OCI-LY7 (cell line): ENCODE measurements around the gene EIF3L. TPM values are rescaled to one million over a fixed set of nuclear protein-coding genes. Genes with fewer than 3 reads are reported as not detected.

Experiments
- BruUV-seq: library from RNA; stranded (reverse); fragments of 400-500 nt; replicated peaks from 2 replicates; lab custom pipeline; 2021; lab: Mats Ljungman, UMichigan
- CTCF ChIA-PET: fragments of 300-600 bp; sonication (Branson Sonifier 250); formaldehyde crosslinking; loops from one replicate; lab custom pipeline; 2022; ENCODE audit warnings: antibody characterized with exemption; ENCODE audit not compliant: unreplicated experiment; lab: Charles Lee
- POLR2A ChIA-PET: fragments of 300-600 bp; sonication (Branson Sonifier 250); formaldehyde crosslinking; loops from one replicate; lab custom pipeline; 2022; ENCODE audit warnings: antibody characterized with exemption; lab: Charles Lee
- DNase-seq: peaks from one replicate; pipeline ENCODE4 v3.0.0-alpha.2; 2015; ENCODE audit warnings: low spot score
- H2AFZ ChIP-seq: fragments of 200-600 bp; sonication (generic), shearing (Covaris generic); 2 replicates; pipeline ENCODE4 v1.6.1; 2014; ENCODE audit warnings: mild to moderate bottlenecking, antibody characterized with exemption, low read length, moderate library complexity
- H3K27ac ChIP-seq: fragments of 200-600 bp; sonication (generic); 2 replicates; pipeline ENCODE4 v1.5.1; 2014; ENCODE audit warnings: mixed run types, low read depth, mild to moderate bottlenecking, moderate library complexity, low read length, inconsistent platforms; ENCODE audit not compliant: poor library complexity, severe bottlenecking
- H3K36me3 ChIP-seq: fragments of 200-600 bp; sonication (generic); 2 replicates; pipeline ENCODE4 v1.6.1; 2014; ENCODE audit warnings: mild to moderate bottlenecking, antibody characterized with exemption, low read length, moderate library complexity, mixed read lengths; ENCODE audit not compliant: insufficient read depth
- H3K4me1 ChIP-seq: fragments of 200-600 bp; sonication (generic); 2 replicates; pipeline ENCODE4 v1.5.1; 2014; ENCODE audit warnings: mild to moderate bottlenecking, low read length; ENCODE audit not compliant: insufficient read depth, poor library complexity, severe bottlenecking
- H3K4me2 ChIP-seq: fragments of 200-600 bp; sonication (generic); 2 replicates; pipeline ENCODE4 v1.6.1; 2014; ENCODE audit warnings: mild to moderate bottlenecking, low read length
- H3K4me3 ChIP-seq: fragments of 200-600 bp; sonication (generic); 2 replicates; pipeline ENCODE4 v1.5.1; 2014; ENCODE audit warnings: mild to moderate bottlenecking, low read depth, low read length; ENCODE audit not compliant: poor library complexity, severe bottlenecking
- H3K79me2 ChIP-seq: fragments of 200-600 bp; sonication (generic); 2 replicates; pipeline ENCODE4 v1.6.1; 2016; ENCODE audit warnings: low read depth, mild to moderate bottlenecking, low read length, moderate library complexity, mixed read lengths; ENCODE audit not compliant: insufficient read depth
- H3K9me2 ChIP-seq: fragments of 200-600 bp; sonication (generic); 2 replicates; pipeline ENCODE4 v1.6.1; 2016; ENCODE audit warnings: mild to moderate bottlenecking, low read length, mixed read lengths; ENCODE audit not compliant: insufficient read depth
- H3K9me3 ChIP-seq: fragments of 200-600 bp; sonication (generic); 2 replicates; pipeline ENCODE4 v1.6.1; 2014; ENCODE audit warnings: mild to moderate bottlenecking, mixed run types, low read length, mixed read lengths
- H4K20me1 ChIP-seq: fragments of 200-600 bp; sonication (generic); 2 replicates; pipeline ENCODE4 v1.6.1; 2014; ENCODE audit warnings: mild to moderate bottlenecking, antibody characterized with exemption, low read length, moderate library complexity, mixed read lengths; ENCODE audit not compliant: insufficient read depth
- CTCF ChIP-seq: fragments of 200-600 bp; sonication (generic); conservative IDR thresholded peaks from 2 replicates; pipeline ENCODE4 v1.5.1; 2014; ENCODE audit warnings: mild to moderate bottlenecking, antibody characterized with exemption, low read length, moderate library complexity, mixed read lengths
- EZH2phosphoT487 ChIP-seq: fragments of 200-600 bp; sonication (generic); IDR thresholded peaks from 2 replicates; pipeline ENCODE4 v1.6.1; 2018; ENCODE audit warnings: low read depth, borderline replicate concordance, mild to moderate bottlenecking, mixed run types, antibody characterized with exemption, low read length, moderate library complexity, mixed read lengths
- intact Hi-C: fragments of 100-400 bp; cut with micrococcal nuclease; formaldehyde crosslinking; loops from one replicate; pipeline ENCODE4 v1.10.0; 2022; ENCODE audit not compliant: unreplicated experiment
- total RNA-seq, 2 experiments: library from RNA; depleted of rRNA in 1 of 2; stranded (reverse); fragments of >200 nt in 1 of 2; shearing (Covaris generic) in 1 of 2; gene quantifications; 2 replicates each; pipeline ENCODE4 v1.2.3, GENCODE V29; 2014 to 2022

The EIF3L gene
- total RNA-seq, 2 experiments from 2014 or later, result 503 to 596 TPM

DNA sequence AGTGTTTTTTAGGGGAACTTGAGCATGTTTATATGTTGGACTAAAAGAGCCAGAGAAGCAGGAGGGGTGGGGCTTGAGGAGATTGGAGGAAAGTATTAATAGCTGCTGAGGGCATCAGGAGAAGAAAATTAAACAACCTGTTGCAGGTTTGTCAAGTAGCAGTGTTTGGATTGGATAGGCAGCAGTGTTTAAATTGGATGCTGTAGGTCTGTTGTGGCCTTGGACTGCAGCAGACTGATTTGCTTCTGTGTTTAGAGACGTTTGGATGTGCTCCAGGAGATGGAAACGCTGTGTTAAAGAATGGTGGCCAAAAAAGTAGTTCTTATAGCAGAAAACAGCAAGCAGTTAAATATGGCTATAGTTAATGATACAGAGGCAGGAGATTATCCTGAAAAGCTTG lies 5.7 kb downstream of the EIF3L start:
- no TSS peak for BruUV-seq
- Histone ChIP-seq H4K20me1 (no peaks in the 10 kb centered on the region), H3K4me2 (no peak overlapping the region), H3K79me2 (peaks cover 27% of the 10 kb centered on the region), H3K4me3 (no peak overlapping the region), H2AFZ (no peak overlapping the region), H3K27ac (no peak overlapping the region), H3K4me1 (peaks cover 14% of the 10 kb centered on the region), H3K36me3 (peaks cover 89% of the 10 kb centered on the region), H3K9me3 (no peaks in the 10 kb centered on the region), H3K9me2 (no peaks in the 10 kb centered on the region)
- CTCF ChIA-PET, result no interaction called here
- POLR2A ChIA-PET, result interaction anchor here (0.5 kb wide), 1 partner anchor 83 kb away, joined by 3 read pairs; no protein-coding TSS in a partner anchor
- DNase-seq, result no peak
- TF ChIP-seq CTCF (no peak), EZH2phosphoT487 (no peak)
- intact Hi-C loops, result no loop called here

GRCh38 chr22:37855462-37855861 lies 6.2 kb downstream of the EIF3L start:
- ChIA-PET CTCF (no interaction called here), POLR2A (interaction anchor here (0.5 to 0.7 kb wide), 2 partner anchors 82 to 646 kb away, joined by 3 read pairs; no protein-coding TSS in a partner anchor)
- TF ChIP-seq CTCF (no peak), EZH2phosphoT487 (no peak)
- H3K36me3 ChIP-seq, result peaks cover 93% of the 10 kb centered on the region
- H2AFZ ChIP-seq, result no peak overlapping the region
- H3K9me3 ChIP-seq, result no peaks in the 10 kb centered on the region
- peaks cover 22% of the 10 kb centered on the region for H3K79me2 ChIP-seq
- no peak overlapping the region for H3K4me3 ChIP-seq
- no peak for DNase-seq
- H3K4me2 ChIP-seq, result no peak overlapping the region
- H3K4me1 ChIP-seq, result peaks cover 9% of the 10 kb centered on the region
- no peaks in the 10 kb centered on the region for H3K9me2 ChIP-seq
- H3K27ac ChIP-seq, result no peak overlapping the region
- BruUV-seq, result no TSS peak
- H4K20me1 ChIP-seq, result no peaks in the 10 kb centered on the region
- intact Hi-C loops, result no loop called here

GRCh38 chr22:37860796-37861421 lies 11.7 kb downstream of the EIF3L start:
- no peak overlapping the region for H2AFZ ChIP-seq
- no peak for DNase-seq
- H3K4me3 ChIP-seq, result no peak overlapping the region
- H3K4me2 ChIP-seq, result no peak overlapping the region
- H3K27ac ChIP-seq, result no peak overlapping the region
- H3K36me3 ChIP-seq, result peaks cover 95% of the 10 kb centered on the region
- no peak for TF ChIP-seq EZH2phosphoT487
- TF ChIP-seq CTCF, result no peak
- no peaks in the 10 kb centered on the region for H4K20me1 ChIP-seq
- ChIA-PET CTCF (no interaction called here), POLR2A (no interaction called here)
- no peaks in the 10 kb centered on the region for H3K9me3 ChIP-seq
- H3K9me2 ChIP-seq, result no peaks in the 10 kb centered on the region
- no peaks in the 10 kb centered on the region for H3K4me1 ChIP-seq
- BruUV-seq, result no TSS peak
- intact Hi-C loops, result no loop called here
- peaks cover 3% of the 10 kb centered on the region; the same call in 1 of the 2 replicates for H3K79me2 ChIP-seq
